Activated CD4-positive, alpha-beta T cell treated with anti-CD3 and anti-CD28 coated beads for 36 hours (primary cell): Measurements from ENCODE around the gene NR3C2. TPM values are rescaled to one million over a fixed set of nuclear protein-coding genes. Genes with fewer than 3 reads are reported as not detected.
A peak's percentile ranks its signal among the peaks of the same experiment; 100 is the strongest.

Experiments used
- ATAC-seq: fragments of 200-7000 bp; cut with Tn5 transposase; one replicate; pipeline ENCODE4 v1.10.0; 2021; ENCODE audit warnings: mild to moderate bottlenecking, moderate library complexity
- CTCF ChIA-PET: fragments of 350-600 bp; sonication (Branson Sonifier 250); formaldehyde crosslinking; loops from one replicate; lab custom pipeline; 2021; ENCODE audit warnings: antibody characterized with exemption; lab: Charles Lee
- POLR2A ChIA-PET: fragments of 350-600 bp; sonication (Branson Sonifier 250); formaldehyde crosslinking; loops from one replicate; lab custom pipeline; 2021; ENCODE audit warnings: antibody characterized with exemption, inconsistent platforms; lab: Charles Lee
- DNase-seq: peaks from one replicate; pipeline ENCODE4 v3.0.0-alpha.2; 2020
- H3K27ac Mint-ChIP-seq: one replicate; pipeline ENCODE4 v1.8.0; 2021; ENCODE audit warnings: mixed read lengths
- H3K27me3 Mint-ChIP-seq: one replicate; pipeline ENCODE4 v1.8.0; 2021; ENCODE audit warnings: mixed read lengths
- H3K36me3 Mint-ChIP-seq: one replicate; pipeline ENCODE4 v1.8.0; 2021; ENCODE audit warnings: low read depth, mixed read lengths
- H3K4me1 Mint-ChIP-seq: one replicate; pipeline ENCODE4 v1.8.0; 2021; ENCODE audit warnings: mixed read lengths
- H3K4me3 Mint-ChIP-seq: one replicate; pipeline ENCODE4 v1.8.0; 2021; ENCODE audit warnings: mild to moderate bottlenecking, moderate library complexity, mixed read lengths
- H3K9me3 Mint-ChIP-seq: one replicate; pipeline ENCODE4 v1.8.0; 2021; ENCODE audit warnings: low read depth, mixed read lengths
- intact Hi-C, 2 experiments: fragments of 100-400 bp; cut with DNase I in 1 of 2; cut with micrococcal nuclease in 1 of 2; formaldehyde crosslinking; loops; one replicate each; pipeline versions ENCODE4 v1.14.2 to v1.15.1; 2022 to 2024; cut with DNase I, micrococcal nuclease
- total RNA-seq, 2 experiments: library from RNA; stranded (reverse); gene quantifications; one replicate each; pipeline ENCODE4 v1.2.3, GENCODE V29; 2021

Gene NR3C2
- total RNA-seq, 2 experiments from 2014 or later = 3.7 to 5.8 TPM

DNA sequence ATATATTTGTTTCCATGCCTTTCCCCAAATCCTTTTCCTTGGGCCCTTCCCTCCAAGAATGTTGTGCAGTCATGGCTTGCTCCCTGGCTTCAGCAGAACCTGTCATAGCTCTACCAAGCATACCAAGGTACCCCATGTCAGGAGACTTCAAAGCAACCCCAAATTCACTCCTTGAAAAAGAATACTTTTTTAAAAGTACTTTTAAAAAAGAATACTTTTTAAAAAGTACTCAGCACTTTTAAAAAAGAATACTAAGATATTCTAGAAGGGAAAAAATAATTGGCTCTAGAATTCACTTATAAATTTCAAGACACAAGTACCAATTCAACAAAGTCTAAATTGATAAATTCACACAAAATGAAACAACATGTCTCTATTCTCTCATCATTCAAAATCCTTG, 76.0 kb downstream of the NR3C2 start:
- no peak for DNase-seq
- intact Hi-C loops = no loop called here
- peaks cover 23% of the 10 kb centered on the region for H3K4me1 Mint-ChIP-seq
- ATAC-seq = no peak
- H3K27ac Mint-ChIP-seq = no peak overlapping the region
- no peak overlapping the region for H3K4me3 Mint-ChIP-seq
- H3K36me3 Mint-ChIP-seq = no peaks in the 10 kb centered on the region
- ChIA-PET POLR2A (no interaction called here), CTCF (interaction anchor here (1.1 kb wide), 1 partner anchor 11 kb away, joined by 3 read pairs; no protein-coding TSS in a partner anchor)
- peaks cover 1% of the 10 kb centered on the region for H3K9me3 Mint-ChIP-seq
- no peaks in the 10 kb centered on the region for H3K27me3 Mint-ChIP-seq

DNA sequence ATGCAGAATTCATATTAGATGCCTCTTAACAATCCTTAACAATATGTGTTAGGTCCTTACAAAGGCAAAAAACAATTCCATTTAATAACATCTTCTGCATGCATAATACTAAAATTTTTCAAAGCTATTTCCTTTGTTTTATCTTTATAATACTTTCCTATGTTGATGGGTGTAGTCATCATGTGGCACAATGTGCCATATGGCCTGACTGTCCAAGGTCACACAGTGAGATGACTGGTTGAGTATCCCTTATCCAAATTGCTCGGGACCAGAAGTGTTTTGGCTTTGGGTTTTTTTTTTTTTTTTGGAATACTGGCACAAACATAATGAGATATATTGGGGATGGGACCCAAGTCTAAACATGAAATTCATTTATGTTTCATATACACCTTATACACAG, 77.7 kb downstream of the NR3C2 start:
- intact Hi-C loops = no loop called here
- Mint-ChIP-seq H3K9me3 (peaks cover 1% of the 10 kb centered on the region), H3K4me1 (peaks cover 29% of the 10 kb centered on the region), H3K36me3 (no peaks in the 10 kb centered on the region), H3K27ac (no peak overlapping the region), H3K4me3 (no peak overlapping the region), H3K27me3 (no peaks in the 10 kb centered on the region)
- ChIA-PET CTCF (no interaction called here), POLR2A (no interaction called here)
- DNase-seq (no peak), ATAC-seq (no peak)

DNA sequence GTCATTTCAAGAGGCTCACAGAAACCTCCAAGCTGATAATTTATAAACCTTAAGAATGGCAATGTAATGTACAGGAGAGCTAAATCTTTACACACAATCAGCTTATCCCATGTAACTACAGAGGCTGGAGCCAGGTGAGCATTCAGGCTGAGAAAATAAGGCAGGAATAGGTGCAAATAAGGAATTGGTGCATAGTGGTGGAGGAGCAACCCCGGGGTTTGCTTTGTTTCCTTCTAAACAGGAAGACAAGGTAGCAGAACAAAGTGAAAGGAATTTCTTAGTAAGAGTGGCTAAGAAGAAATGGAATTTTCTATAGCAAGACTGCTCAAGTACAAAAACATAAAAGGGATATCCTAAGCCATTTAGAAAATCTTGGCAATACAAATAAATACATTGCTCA, 82.4 kb downstream of the NR3C2 start:
- no peaks in the 10 kb centered on the region for H3K36me3 Mint-ChIP-seq
- H3K4me1 Mint-ChIP-seq = peaks cover 40% of the 10 kb centered on the region
- H3K4me3 Mint-ChIP-seq = peak overlapping the region; percentile 10
- ATAC-seq (no peak), DNase-seq (no peak)
- intact Hi-C loops = no loop called here
- ChIA-PET POLR2A (no interaction called here), CTCF (no interaction called here)
- peak overlapping the region; percentile 34 for H3K27ac Mint-ChIP-seq
- peaks cover 1% of the 10 kb centered on the region for H3K9me3 Mint-ChIP-seq
- no peaks in the 10 kb centered on the region for H3K27me3 Mint-ChIP-seq

DNA sequence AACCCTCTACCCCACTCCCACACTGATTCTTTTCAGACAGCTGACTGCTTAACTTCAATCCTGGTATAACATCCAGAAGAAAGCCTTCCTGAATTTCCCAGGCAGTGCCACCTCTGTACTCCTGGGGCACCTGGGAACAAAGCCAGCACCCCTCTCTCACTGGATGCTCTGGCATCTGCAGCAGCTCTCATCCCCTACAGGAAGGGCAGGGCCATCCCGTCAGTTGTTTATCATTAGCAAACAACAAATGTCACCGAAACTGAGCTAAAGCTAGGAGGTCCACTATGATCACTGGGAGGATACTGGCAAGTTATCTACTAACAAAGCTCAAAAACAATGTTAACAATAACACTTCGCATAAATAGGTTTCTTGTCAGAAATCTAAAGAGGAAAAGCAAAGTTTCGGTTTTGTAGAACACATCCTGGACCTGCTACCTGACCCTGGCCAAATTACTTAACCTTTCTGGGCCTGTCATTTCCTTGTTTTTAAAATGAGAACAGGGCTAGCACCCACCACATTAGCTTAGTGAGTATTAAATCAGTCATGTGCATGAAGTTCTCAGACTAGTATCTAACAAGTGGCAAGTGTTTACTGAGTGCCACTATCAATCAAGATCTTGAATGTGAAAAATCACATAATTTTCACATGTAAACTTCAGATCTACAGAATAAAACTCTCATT, 86.6 kb downstream of the NR3C2 start:
- intact Hi-C loops = no loop called here
- no peaks in the 10 kb centered on the region for H3K27me3 Mint-ChIP-seq
- no peak overlapping the region for H3K27ac Mint-ChIP-seq
- H3K36me3 Mint-ChIP-seq = no peaks in the 10 kb centered on the region
- H3K9me3 Mint-ChIP-seq = no peaks in the 10 kb centered on the region
- peak overlapping the region; percentile 5 for H3K4me3 Mint-ChIP-seq
- ATAC-seq (no peak), DNase-seq (no peak)
- ChIA-PET POLR2A (no interaction called here), CTCF (interaction anchor here (0.7 to 1.4 kb wide), 2 partner anchors 10 to 11 kb away, joined by 3 read pairs; no protein-coding TSS in a partner anchor)
- H3K4me1 Mint-ChIP-seq = peaks cover 30% of the 10 kb centered on the region

DNA sequence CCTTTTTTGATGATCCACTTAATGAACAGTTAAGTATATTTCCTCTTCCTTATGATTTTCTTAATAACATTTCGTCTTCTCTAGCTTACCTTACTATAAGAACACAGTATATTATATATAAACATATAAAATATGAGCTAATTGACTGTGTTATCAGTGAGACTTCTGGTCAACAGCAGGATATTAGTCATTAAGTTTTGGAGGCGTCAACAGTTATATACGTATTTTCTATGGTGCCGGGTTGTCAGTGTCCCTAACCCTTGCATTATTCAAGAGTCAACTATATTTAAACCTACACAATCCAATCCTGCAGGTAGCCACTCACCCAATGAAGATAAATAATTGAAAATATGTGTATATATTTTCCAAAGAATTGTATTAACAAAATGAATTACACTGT, 88.0 kb downstream of the NR3C2 start:
- peaks cover 30% of the 10 kb centered on the region for H3K4me1 Mint-ChIP-seq
- CTCF ChIA-PET = interaction anchor here (1.2 to 1.4 kb wide), 2 partner anchors 9 to 22 kb away, joined by 3 read pairs; no protein-coding TSS in a partner anchor
- no peak for DNase-seq
- H3K9me3 Mint-ChIP-seq = no peaks in the 10 kb centered on the region
- POLR2A ChIA-PET = no interaction called here
- intact Hi-C loops = no loop called here
- no peaks in the 10 kb centered on the region for H3K36me3 Mint-ChIP-seq
- no peak for ATAC-seq
- H3K27ac Mint-ChIP-seq = no peak overlapping the region
- H3K4me3 Mint-ChIP-seq = no peak overlapping the region
- H3K27me3 Mint-ChIP-seq = no peaks in the 10 kb centered on the region

DNA sequence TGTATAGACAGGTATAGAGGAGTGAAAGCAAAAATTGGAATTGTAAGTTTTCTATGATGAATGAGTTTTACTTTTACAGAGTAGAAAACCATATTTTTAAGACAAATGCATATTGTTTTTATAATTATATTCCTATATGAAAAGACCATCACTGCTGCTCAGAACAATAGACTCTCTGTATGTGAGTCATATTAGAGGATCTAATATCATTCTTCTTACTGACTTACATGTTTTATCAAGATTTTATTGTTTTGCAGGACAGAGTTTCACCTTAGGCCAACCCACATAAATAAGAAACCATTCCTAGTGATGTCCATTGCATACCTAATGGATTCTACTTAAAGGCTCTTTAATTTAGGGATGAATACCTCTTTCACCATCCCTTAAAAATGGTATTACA, 88.6 kb downstream of the NR3C2 start:
- DNase-seq = no peak
- Mint-ChIP-seq H3K9me3 (no peaks in the 10 kb centered on the region), H3K4me1 (peaks cover 29% of the 10 kb centered on the region), H3K36me3 (no peaks in the 10 kb centered on the region), H3K27me3 (no peaks in the 10 kb centered on the region), H3K4me3 (no peak overlapping the region), H3K27ac (no peak overlapping the region)
- intact Hi-C loops = no loop called here
- CTCF ChIA-PET = no interaction called here
- ATAC-seq = no peak
- POLR2A ChIA-PET = no interaction called here

DNA sequence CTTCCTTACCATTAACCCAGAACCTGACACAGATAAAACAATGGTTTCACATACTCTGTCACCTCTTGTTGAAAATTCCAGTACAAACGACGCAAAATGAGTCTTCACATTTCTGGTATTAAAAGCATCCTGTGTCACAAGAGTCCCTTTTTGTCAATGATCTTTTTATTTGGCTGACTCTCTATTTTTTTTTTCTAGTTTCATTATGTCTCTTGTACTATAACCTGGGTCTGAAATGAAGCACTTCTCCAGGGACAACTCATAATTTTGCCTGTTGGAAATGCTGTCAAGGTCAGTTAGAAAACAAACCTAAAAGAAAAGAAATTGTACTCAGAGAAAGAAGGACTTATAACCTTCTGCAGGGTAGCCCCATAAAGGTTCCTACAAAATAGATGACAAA, 93.1 kb downstream of the NR3C2 start:
- DNase-seq (no peak), ATAC-seq (peak; percentile 69)
- H3K36me3 Mint-ChIP-seq = no peaks in the 10 kb centered on the region
- no peak overlapping the region for H3K4me3 Mint-ChIP-seq
- peaks cover 25% of the 10 kb centered on the region for H3K4me1 Mint-ChIP-seq
- CTCF ChIA-PET = no interaction called here
- peaks cover 1% of the 10 kb centered on the region for H3K9me3 Mint-ChIP-seq
- intact Hi-C loops = no loop called here
- POLR2A ChIA-PET = no interaction called here
- no peak overlapping the region for H3K27ac Mint-ChIP-seq
- no peaks in the 10 kb centered on the region for H3K27me3 Mint-ChIP-seq

DNA sequence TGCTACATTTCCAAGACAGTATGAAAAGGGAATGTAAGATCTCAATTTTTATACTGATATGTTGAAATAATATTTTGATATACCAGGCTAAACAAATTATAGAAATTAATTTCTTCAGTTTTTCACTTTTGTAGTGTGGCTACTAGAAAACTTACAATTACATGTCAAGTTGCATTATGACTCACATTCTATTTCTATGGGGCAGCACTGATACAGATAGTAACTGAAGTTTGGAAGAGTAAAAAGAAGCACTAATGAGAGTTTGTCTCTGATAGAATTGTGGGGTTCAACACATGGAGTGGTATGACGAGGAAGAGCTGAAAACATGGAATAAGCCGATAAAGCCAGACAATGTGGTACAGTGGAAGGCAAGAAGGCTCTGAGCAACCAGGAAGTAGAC, 95.6 kb downstream of the NR3C2 start:
- H3K9me3 Mint-ChIP-seq = peaks cover 1% of the 10 kb centered on the region
- no peaks in the 10 kb centered on the region for H3K36me3 Mint-ChIP-seq
- no peak for ATAC-seq
- H3K4me3 Mint-ChIP-seq = no peak overlapping the region
- intact Hi-C loops = no loop called here
- peaks cover 25% of the 10 kb centered on the region for H3K4me1 Mint-ChIP-seq
- POLR2A ChIA-PET = no interaction called here
- no peaks in the 10 kb centered on the region for H3K27me3 Mint-ChIP-seq
- CTCF ChIA-PET = no interaction called here
- no peak for DNase-seq
- no peak overlapping the region for H3K27ac Mint-ChIP-seq

DNA sequence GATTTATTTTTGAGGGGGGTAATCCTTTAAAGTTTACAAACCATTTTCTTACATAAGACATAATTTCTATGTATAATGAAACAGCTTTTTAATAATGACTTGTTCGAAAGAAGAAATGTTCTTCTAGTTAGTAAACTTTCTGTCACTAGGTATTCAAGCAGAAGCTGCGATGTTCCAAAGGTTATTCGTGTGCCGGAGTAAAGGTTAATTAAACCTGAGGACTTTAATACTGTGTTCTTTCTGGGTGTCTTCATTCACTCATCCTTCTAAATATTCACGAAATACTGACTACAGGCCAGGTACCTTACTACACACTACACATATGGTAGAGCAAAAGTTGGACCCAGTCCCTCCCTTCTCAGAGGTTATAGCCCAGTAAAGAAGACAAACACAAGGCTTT, 96.7 kb downstream of the NR3C2 start:
- H3K27me3 Mint-ChIP-seq = no peaks in the 10 kb centered on the region
- no peak for ATAC-seq
- peaks cover 6% of the 10 kb centered on the region for H3K9me3 Mint-ChIP-seq
- no peak overlapping the region for H3K4me3 Mint-ChIP-seq
- intact Hi-C loops = no loop called here
- no peaks in the 10 kb centered on the region for H3K36me3 Mint-ChIP-seq
- CTCF ChIA-PET = interaction anchor here (1.2 kb wide), 1 partner anchor 9 kb away, joined by 3 read pairs; no protein-coding TSS in a partner anchor
- POLR2A ChIA-PET = no interaction called here
- peaks cover 23% of the 10 kb centered on the region for H3K4me1 Mint-ChIP-seq
- DNase-seq = no peak
- no peak overlapping the region for H3K27ac Mint-ChIP-seq

DNA sequence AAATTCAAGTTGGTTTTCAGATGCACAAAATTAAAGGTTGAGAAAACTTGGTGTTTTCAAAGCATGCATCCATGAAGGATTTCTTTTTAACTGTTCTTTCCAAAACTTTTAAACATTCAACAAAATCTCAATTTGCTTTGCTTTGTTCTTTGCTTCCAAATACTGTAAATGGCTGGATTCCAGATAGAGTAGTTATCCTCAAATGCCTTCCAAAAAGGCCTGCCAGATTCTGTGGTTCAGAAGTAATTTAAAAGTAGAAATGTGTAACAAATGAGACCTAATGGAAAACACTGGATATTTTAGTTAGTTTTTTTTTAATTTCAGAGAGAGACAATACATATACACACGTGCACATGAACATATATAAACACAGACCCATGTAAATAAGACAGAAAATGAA, 97.3 kb downstream of the NR3C2 start:
- Mint-ChIP-seq H3K36me3 (peaks cover 2% of the 10 kb centered on the region), H3K9me3 (peaks cover 10% of the 10 kb centered on the region), H3K27ac (no peak overlapping the region), H3K4me3 (no peak overlapping the region), H3K27me3 (no peaks in the 10 kb centered on the region), H3K4me1 (peaks cover 23% of the 10 kb centered on the region)
- ChIA-PET POLR2A (no interaction called here), CTCF (interaction anchor here (1.0 to 1.2 kb wide), 2 partner anchors 10 to 21 kb away, joined by 3 read pairs; no protein-coding TSS in a partner anchor)
- ATAC-seq = no peak
- DNase-seq = no peak
- intact Hi-C loops = no loop called here

DNA sequence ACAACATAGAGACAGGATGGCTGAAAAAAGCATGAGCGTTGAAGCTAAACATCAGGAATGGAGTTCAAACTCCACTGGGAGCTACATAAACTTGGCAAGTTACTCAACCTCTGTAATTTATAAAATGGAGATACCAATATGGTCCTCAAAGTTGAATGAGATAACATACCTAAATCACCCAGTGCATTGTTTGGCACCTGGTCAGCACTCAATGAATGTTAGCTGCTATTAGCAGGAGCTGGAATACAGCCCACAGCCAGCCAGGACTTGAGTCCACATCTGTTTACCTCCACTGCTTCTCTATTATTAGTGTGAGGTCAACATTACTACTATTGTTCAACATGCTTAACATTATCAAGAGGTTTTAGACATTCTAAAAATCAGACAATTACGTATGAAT, 97.9 kb downstream of the NR3C2 start:
- Mint-ChIP-seq H3K9me3 (peaks cover 15% of the 10 kb centered on the region), H3K27me3 (no peaks in the 10 kb centered on the region), H3K36me3 (peaks cover 5% of the 10 kb centered on the region), H3K4me1 (peaks cover 18% of the 10 kb centered on the region), H3K27ac (no peak overlapping the region), H3K4me3 (no peak overlapping the region)
- POLR2A ChIA-PET = interaction anchor here (0.7 kb wide), 1 partner anchor 24 kb away, joined by 3 read pairs; no protein-coding TSS in a partner anchor
- intact Hi-C loops = no loop called here
- DNase-seq = no peak
- ATAC-seq = no peak
- CTCF ChIA-PET = interaction anchor here (0.7 to 1.0 kb wide), 2 partner anchors 21 to 48 kb away, joined by 3 read pairs; no protein-coding TSS in a partner anchor
